Esophagus squamous epithelium (tissue), 5 donors: Measurements from ENCODE around the gene EXOC6. TPM values are rescaled to one million over a fixed set of nuclear protein-coding genes. Genes with fewer than 3 reads are reported as not detected.
"Not testable (repeated sequence)": the region's sequence is repeated elsewhere in the genome, so short reads cannot be mapped to it uniquely, and the experiment has no call there.

ENCODE experiments used
- DNase-seq: peaks from one replicate; lab custom pipeline; 2025; lab: John Stamatoyannopoulos, UW
- H3K27ac ChIP-seq, 4 donors: fragments of 200-600 bp; sonication (generic); one replicate each; pipeline ENCODE4 v1.5.1; 2016 to 2019; ENCODE audit warnings: mild to moderate bottlenecking in 1 of 4
- H3K27me3 ChIP-seq, 4 donors: fragments of 200-600 bp; sonication (generic); 1 replicate in 3 of 4; 2 replicates in 1 of 4; pipeline versions ENCODE4 v1.5.1 to v1.6.0; 2017 to 2021; ENCODE audit warnings: antibody characterized with exemption in 1 of 4
- H3K36me3 ChIP-seq, 3 donors: fragments of 200-600 bp; sonication (generic); one replicate each; pipeline ENCODE4 v1.5.1; 2016 to 2019
- H3K4me1 ChIP-seq, 3 donors: fragments of 200-600 bp; sonication (generic); one replicate each; pipeline ENCODE4 v1.5.1; 2017 to 2019
- H3K4me3 ChIP-seq, 4 donors: fragments of 200-600 bp; sonication (generic); 1 replicate in 3 of 4; 2 replicates in 1 of 4; pipeline ENCODE4 v1.5.1; 2016 to 2019; ENCODE audit warnings: mild to moderate bottlenecking in 2 of 4, moderate library complexity in 1 of 4
- H3K9me3 ChIP-seq, 3 donors: fragments of 200-600 bp; sonication (generic); one replicate each; pipeline ENCODE4 v1.5.1; 2016 to 2019
- CTCF ChIP-seq, 6 experiments: fragments of 450-650 bp in 4 of 6; fragments of 200-600 bp in 2 of 6; sonication (generic) in 2 of 6; IDR thresholded peaks; one replicate each; pipeline ENCODE4 v1.5.1; 2016 to 2019; ENCODE audit warnings: antibody characterized with exemption in 6 of 6, mild to moderate bottlenecking in 4 of 6, moderate library complexity in 4 of 6
- POLR2A ChIP-seq, 4 donors: fragments of 450-650 bp; IDR thresholded peaks; one replicate each; pipeline ENCODE4 v1.6.1; 2017; ENCODE audit warnings: antibody characterized with exemption in 4 of 4, mild to moderate bottlenecking in 4 of 4, moderate library complexity in 3 of 4
- WGBS, 2 donors: methylation state at CpG; one replicate each; pipeline ENCODE4 v1.1.5; 2018; 5-methylcytosine and 5-hydroxymethylcytosine counted together
- intact Hi-C: fragments of 100-400 bp; cut with DNase I; formaldehyde crosslinking; loops from one replicate; pipeline ENCODE4 v1.15.0; 2022
- total RNA-seq, 4 donors: library from RNA; depleted of rRNA; stranded (reverse); fragments of >200 nt; gene quantifications; one replicate each; pipeline ENCODE4 v1.1.0, GENCODE V29; 2016
- donor health status: DM: yes; HTN: yes; CAD: no.

EXOC6 gene
- total RNA-seq, 4 donors from 2014 or later: 1.3 to 9.5 (median 5.6) TPM

GRCh38 chr10:92897916-92898315 is 49.6 kb downstream of the EXOC6 start:
- TF ChIP-seq POLR2A (IDR thresholded peaks at IDR 0.05) (no peak), CTCF (IDR thresholded peaks at IDR 0.05) (no peak)
- H3K36me3 ChIP-seq: no peaks in the 10 kb centered on the region
- intact Hi-C loops: no loop called here
- WGBS, 2 donors: 86 to 99% methylated on average over 4 to 5 of the region's 5 CpGs
- H3K27me3 ChIP-seq: no peaks in the 10 kb centered on the region
- H3K4me1 ChIP-seq: no peaks in the 10 kb centered on the region
- no peak overlapping the region for H3K4me3 ChIP-seq
- no peaks in the 10 kb centered on the region for H3K9me3 ChIP-seq
- no peak overlapping the region for H3K27ac ChIP-seq
- no peak for DNase-seq

DNA sequence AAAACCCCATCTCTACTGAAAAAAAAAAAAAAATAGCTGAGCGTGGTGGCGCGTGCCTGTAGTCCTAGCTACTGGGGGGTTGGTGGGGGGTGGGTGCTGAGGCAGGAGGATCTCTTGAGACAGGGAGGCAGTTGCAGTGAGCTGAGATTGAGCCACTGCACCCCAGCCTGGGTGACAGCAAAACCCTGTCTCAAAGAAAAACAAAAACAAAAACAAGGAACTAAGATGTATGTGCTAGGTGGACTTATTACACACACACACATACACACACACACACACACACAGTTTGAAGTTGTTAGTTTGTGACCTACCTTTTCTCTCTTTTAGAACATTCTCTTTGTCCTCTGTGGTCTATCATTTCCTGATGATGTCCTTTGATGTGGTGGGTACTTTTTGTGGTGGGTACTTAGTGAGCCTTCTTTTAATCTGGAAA is 53.5 kb downstream of the EXOC6 start:
- Histone ChIP-seq H3K27ac (no peak overlapping the region), H3K9me3 (no peaks in the 10 kb centered on the region), H3K36me3 (no peaks in the 10 kb centered on the region), H3K27me3 (no peaks in the 10 kb centered on the region), H3K4me1 (no peaks in the 10 kb centered on the region), H3K4me3 (no peak overlapping the region)
- intact Hi-C loops: no loop called here
- 92 to 100% methylated on average over 2 to 3 of the region's 3 CpGs for WGBS, 2 donors
- DNase-seq: no peak
- no peak for TF ChIP-seq CTCF (IDR thresholded peaks at IDR 0.05)
- TF ChIP-seq POLR2A (IDR thresholded peaks at IDR 0.05): no peak

- TF ChIP-seq CTCF (IDR thresholded peaks at IDR 0.05) (no peak), POLR2A (IDR thresholded peaks at IDR 0.05) (no peak)
- DNase-seq: no peak
- Histone ChIP-seq H3K27ac (no peak overlapping the region), H3K4me1 (no peaks in the 10 kb centered on the region), H3K4me3 (no peak overlapping the region), H3K9me3 (no peaks in the 10 kb centered on the region), H3K27me3 (no peaks in the 10 kb centered on the region), H3K36me3 (no peaks in the 10 kb centered on the region)
- intact Hi-C loops: no loop called here
- 96 to 100% methylated on average over 1 of the region's 1 CpG for WGBS, 2 donors
These were observed 55.3 kb downstream of the EXOC6 start for GRCh38 chr10:92903633-92904032.

- intact Hi-C loops: no loop called here
- 92 to 98% methylated on average over 4 of the region's 4 CpGs for WGBS, 2 donors
- Histone ChIP-seq H3K4me3 (no peak overlapping the region), H3K9me3 (no peaks in the 10 kb centered on the region), H3K27me3 (no peaks in the 10 kb centered on the region), H3K27ac (no peak overlapping the region), H3K4me1 (no peaks in the 10 kb centered on the region), H3K36me3 (no peaks in the 10 kb centered on the region)
- no peak for TF ChIP-seq CTCF (IDR thresholded peaks at IDR 0.05)
- DNase-seq: no peak
These were observed 59.0 kb downstream of the EXOC6 start for GRCh38 chr10:92907280-92907679.

GRCh38 chr10:92912631-92913030 is 64.3 kb downstream of the EXOC6 start:
- intact Hi-C loops, H3K27ac ChIP-seq, H3K4me3 ChIP-seq, H3K4me1 ChIP-seq, H3K27me3 ChIP-seq, DNase-seq, H3K9me3 ChIP-seq, H3K36me3 ChIP-seq: not testable (repeated sequence)
- WGBS, 2 donors: 76 to 80% methylated on average over 3 to 4 of the region's 4 CpGs

DNA sequence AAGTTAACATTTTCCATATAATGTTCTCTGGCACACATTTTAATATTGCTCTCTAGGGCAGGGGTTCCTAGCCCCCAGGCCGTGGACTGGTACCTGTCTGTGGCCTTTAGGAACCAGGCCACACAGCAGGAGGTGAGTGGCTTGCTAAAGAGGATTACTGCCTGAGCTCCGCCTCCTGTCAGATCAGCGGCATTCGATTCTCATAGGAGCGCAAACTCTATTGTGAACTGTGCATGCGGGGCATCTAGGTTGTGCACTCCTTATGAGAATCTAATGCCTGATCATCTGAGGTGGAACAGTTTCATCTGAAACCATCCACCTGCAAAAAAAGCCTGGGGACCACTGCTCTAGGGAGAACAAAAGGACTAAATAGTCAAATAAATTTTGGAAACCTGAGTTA is 65.7 kb downstream of the EXOC6 start:
- 84% methylated on average over 6 of the region's 6 CpGs for WGBS, 2 donors

More for the DNA sequence above, 65.7 kb downstream of the EXOC6 start:
- H3K27me3 ChIP-seq: no peaks in the 10 kb centered on the region
- H3K36me3 ChIP-seq: peaks cover 0 to 4% (median 0%) of the 10 kb centered on the region in 3 donors
- H3K4me1 ChIP-seq: no peaks in the 10 kb centered on the region
- no peak overlapping the region for H3K4me3 ChIP-seq
- no peak for TF ChIP-seq POLR2A (IDR thresholded peaks at IDR 0.05)
- no peak for TF ChIP-seq CTCF (IDR thresholded peaks at IDR 0.05)
- intact Hi-C loops: no loop called here
- no peaks in the 10 kb centered on the region for H3K9me3 ChIP-seq
- no peak overlapping the region for H3K27ac ChIP-seq
- no peak for DNase-seq
